H9 (cell line): ENCODE measurements around the gene HLA-DOA. TPM values are rescaled to one million over a fixed set of nuclear protein-coding genes. Genes with fewer than 3 reads are reported as not detected.

ENCODE experiments used
- DNase-seq: peaks from one replicate; pipeline ENCODE4 v3.0.0-alpha.2; 2017
- H2AFZ ChIP-seq: one replicate; pipeline ENCODE4 v1.6.1; 2013; ENCODE audit warnings: mild to moderate bottlenecking, low read length, control low read depth, moderate library complexity
- H2AK5ac ChIP-seq: 2 replicates; pipeline ENCODE4 v1.6.1; 2013; ENCODE audit warnings: low read length, control low read depth, mixed read lengths; ENCODE audit not compliant: insufficient read length
- H2BK120ac ChIP-seq: one replicate; pipeline ENCODE4 v1.6.1; 2013; ENCODE audit warnings: low read depth, mild to moderate bottlenecking, low read length, control low read depth, inconsistent platforms; ENCODE audit not compliant: poor library complexity, severe bottlenecking
- H2BK12ac ChIP-seq: 2 replicates; pipeline ENCODE4 v1.6.1; 2013; ENCODE audit warnings: low read length, control low read depth, mixed read lengths, low read depth; ENCODE audit not compliant: insufficient read length
- H2BK15ac ChIP-seq: 2 replicates; pipeline ENCODE4 v1.6.1; 2013; ENCODE audit warnings: low read depth, low read length, control low read depth
- H2BK20ac ChIP-seq: one replicate; pipeline ENCODE4 v1.6.1; 2013; ENCODE audit warnings: low read depth, mild to moderate bottlenecking, low read length, control low read depth, inconsistent platforms; ENCODE audit not compliant: poor library complexity, severe bottlenecking
- H2BK5ac ChIP-seq: 2 replicates; pipeline ENCODE4 v1.6.1; 2013; ENCODE audit warnings: low read length, control low read depth, mixed read lengths; ENCODE audit not compliant: insufficient read length
- H3K14ac ChIP-seq: 2 replicates; pipeline ENCODE4 v1.6.1; 2013; ENCODE audit warnings: low read length, control low read depth; ENCODE audit not compliant: insufficient read depth
- H3K18ac ChIP-seq: 2 replicates; pipeline ENCODE4 v1.6.1; 2013; ENCODE audit warnings: low read depth, mild to moderate bottlenecking, mixed read lengths, low read length, control low read depth; ENCODE audit not compliant: insufficient read length
- H3K23ac ChIP-seq: 2 replicates; pipeline ENCODE4 v1.6.1; 2013; ENCODE audit warnings: low read length, control low read depth, mixed read lengths, low read depth; ENCODE audit not compliant: insufficient read length
- H3K23me2 ChIP-seq: 2 replicates; pipeline ENCODE4 v1.6.1; 2013; ENCODE audit warnings: low read depth, mild to moderate bottlenecking, mixed read lengths, low read length, control low read depth; ENCODE audit not compliant: insufficient read length, poor library complexity, severe bottlenecking
- H3K27ac ChIP-seq: 2 replicates; pipeline ENCODE4 v1.5.1; 2013; ENCODE audit warnings: low read length, control low read depth, mixed read lengths, low read depth; ENCODE audit not compliant: insufficient read length
- H3K27me3 ChIP-seq: 2 replicates; pipeline ENCODE4 v1.6.1; 2013; ENCODE audit warnings: low read length, control low read depth, inconsistent platforms; ENCODE audit not compliant: insufficient read depth
- H3K4ac ChIP-seq: 2 replicates; pipeline ENCODE4 v1.6.1; 2013; ENCODE audit warnings: low read depth, mild to moderate bottlenecking, control low read depth, inconsistent platforms, low read length, moderate library complexity
- H3K4me1 ChIP-seq: 2 replicates; pipeline ENCODE4 v1.6.1; 2013; ENCODE audit warnings: low read length, control low read depth, inconsistent platforms; ENCODE audit not compliant: insufficient read depth
- H3K4me2 ChIP-seq: 2 replicates; pipeline ENCODE4 v1.6.1; 2013; ENCODE audit warnings: low read length, control low read depth, mixed read lengths; ENCODE audit not compliant: insufficient read length, insufficient read depth
- H3K56ac ChIP-seq: 2 replicates; pipeline ENCODE4 v1.6.1; 2013; ENCODE audit warnings: low read depth, mild to moderate bottlenecking, mixed read lengths, low read length, control low read depth; ENCODE audit not compliant: insufficient read length
- H3K79me1 ChIP-seq: 2 replicates; pipeline ENCODE4 v1.6.1; 2013; ENCODE audit warnings: low read depth, mild to moderate bottlenecking, moderate library complexity, low read length, control low read depth, inconsistent platforms; ENCODE audit not compliant: insufficient read depth, poor library complexity, severe bottlenecking
- H3K79me2 ChIP-seq: 2 replicates; pipeline ENCODE4 v1.6.1; 2013; ENCODE audit warnings: low read length, control low read depth, inconsistent platforms; ENCODE audit not compliant: insufficient read depth
- H3K9ac ChIP-seq: 2 replicates; pipeline ENCODE4 v1.6.1; 2013; ENCODE audit warnings: low read length, control low read depth, mixed read lengths; ENCODE audit not compliant: insufficient read length; ENCODE audit errors: extremely low read depth
- H3K9me3 ChIP-seq: one replicate; pipeline ENCODE4 v1.6.1; 2013; ENCODE audit warnings: low read depth, low read length, inconsistent platforms; ENCODE audit not compliant: control insufficient read depth
- H3T11ph ChIP-seq: one replicate; pipeline ENCODE4 v1.6.1; 2013; ENCODE audit warnings: mild to moderate bottlenecking, low read length, control low read depth, inconsistent platforms
- H4K20me1 ChIP-seq: one replicate; pipeline ENCODE4 v1.6.1; 2013; ENCODE audit not compliant: control insufficient read depth, insufficient read length, insufficient read depth
- H4K5ac ChIP-seq: 2 replicates; pipeline ENCODE4 v1.6.1; 2013; ENCODE audit warnings: low read depth, mild to moderate bottlenecking, mixed read lengths, low read length, control low read depth; ENCODE audit not compliant: insufficient read length
- H4K8ac ChIP-seq: replicated peaks from 2 replicates; pipeline ENCODE4 v1.6.1; 2013; ENCODE audit warnings: low read length, control low read depth, mixed read lengths, low read depth; ENCODE audit not compliant: insufficient read length
- H4K91ac ChIP-seq: 2 replicates; pipeline ENCODE4 v1.6.1; 2013; ENCODE audit warnings: low read depth, mild to moderate bottlenecking, moderate library complexity, mixed read lengths, low read length, control low read depth; ENCODE audit not compliant: insufficient read length
- H3K27ac Mint-ChIP-seq, 3 experiments: 2 replicates in 2 of 3; 3 replicates in 1 of 3; pipeline ENCODE4 v1.8.0; 2020 to 2021; ENCODE audit warnings: mixed read lengths in 3 of 3, mild to moderate bottlenecking in 1 of 3, moderate library complexity in 1 of 3
- H3K27me3 Mint-ChIP-seq: 2 replicates; pipeline ENCODE4 v1.8.0; 2021; ENCODE audit warnings: low read depth, mild to moderate bottlenecking, moderate library complexity, mixed read lengths
- H3K36me3 Mint-ChIP-seq, 3 experiments: 2 replicates in 2 of 3; 3 replicates in 1 of 3; pipeline ENCODE4 v1.8.0; 2020 to 2021; ENCODE audit warnings: low read depth in 3 of 3, mixed read lengths in 3 of 3; ENCODE audit not compliant: insufficient read depth in 1 of 3
- H3K4me1 Mint-ChIP-seq, 2 experiments: 2 replicates each; pipeline ENCODE4 v1.8.0; 2020; ENCODE audit warnings: mixed read lengths in 2 of 2
- H3K4me3 Mint-ChIP-seq, 2 experiments: 2 replicates in 1 of 2; 3 replicates in 1 of 2; pipeline ENCODE4 v1.8.0; 2020 to 2021; ENCODE audit warnings: mild to moderate bottlenecking in 2 of 2, mixed read lengths in 2 of 2, moderate library complexity in 1 of 2
- H3K9me3 Mint-ChIP-seq, 2 experiments: 2 replicates in 1 of 2; 3 replicates in 1 of 2; pipeline ENCODE4 v1.8.0; 2020; ENCODE audit warnings: mild to moderate bottlenecking in 2 of 2, mixed read lengths in 2 of 2, moderate library complexity in 1 of 2
- CTCF ChIP-seq: fragments of 200-600 bp; sonication (generic); conservative IDR thresholded peaks from 3 replicates; pipeline ENCODE4 v1.8.0; 2021; ENCODE audit warnings: antibody characterized with exemption, mild to moderate bottlenecking
- WGBS: extraction: QIAGEN DNeasy Blood & Tissue Kit; methylation state at CpG from one replicate; pipeline ENCODE4 v1.1.7; 2013; ENCODE audit warnings: missing lambda C conversion rate, low lambda C conversion rate, mixed read lengths; ENCODE audit not compliant: insufficient read length; ENCODE audit errors: extremely low coverage; 5-methylcytosine and 5-hydroxymethylcytosine counted together
- total RNA-seq: library from RNA; stranded (reverse); gene quantifications from 2 replicates; pipeline ENCODE4 v1.2.1, GENCODE V29; 2021

Gene HLA-DOA
- total RNA-seq, 1 experiment from 2014 or later, result 15.6 TPM

GRCh38 chr6:32964776-32965175 lies 44.6 kb downstream of the HLA-DOA start:
- Histone ChIP-seq H2BK20ac (no peak overlapping the region), H4K91ac (no peak overlapping the region), H3K23me2 (peaks cover 5% of the 10 kb centered on the region), H4K5ac (no peak overlapping the region), H3K4me2 (no peak overlapping the region), H3K4ac (no peak overlapping the region), H3K4me1 (no peaks in the 10 kb centered on the region), H2BK15ac (no peak overlapping the region), H4K20me1 (no peaks in the 10 kb centered on the region), H3K9ac (no peak overlapping the region), H3K9me3 (no peaks in the 10 kb centered on the region), H2BK120ac (no peak overlapping the region), H3T11ph (no peak overlapping the region), H4K8ac (no peak overlapping the region), H3K23ac (no peak overlapping the region), H3K27me3 (no peaks in the 10 kb centered on the region), H3K27ac (no peak overlapping the region), H3K56ac (no peak overlapping the region), H2AFZ (no peak overlapping the region), H3K18ac (no peak overlapping the region), H3K14ac (no peak overlapping the region), H2BK12ac (no peak overlapping the region), H3K79me1 (no peaks in the 10 kb centered on the region), H2AK5ac (no peak overlapping the region), H2BK5ac (no peak overlapping the region), H3K79me2 (peaks cover under 1% of the 10 kb centered on the region; the same call in 1 of the 2 replicates)
- Mint-ChIP-seq H3K36me3 (peaks cover 2 to 4% (median 4%) of the 10 kb centered on the region in 3 experiments; a peak in 5 of 7 replicates), H3K27me3 (no peaks in the 10 kb centered on the region), H3K27ac (no peak overlapping the region), H3K4me3 (no peak overlapping the region), H3K9me3 (no peaks in the 10 kb centered on the region; a peak in 1 of 5 replicates), H3K4me1 (peaks cover 10 to 13% of the 10 kb centered on the region in 2 experiments)
- TF ChIP-seq CTCF, result no peak
- WGBS, result no CpG with 5 or more reads among the region's 5 CpGs
- no peak for DNase-seq
